A549 (cell line): Measurements from ENCODE around the gene SLC38A2. TPM values are rescaled to one million over a fixed set of nuclear protein-coding genes. Genes with fewer than 3 reads are reported as not detected.

Experiments
- ATOH8 ChIP-seq: fragments of 250-450 bp; sonication (Bioruptor Pico); IDR thresholded peaks from 2 replicates; pipeline ENCODE4 v1.5.0; 2020; ENCODE audit warnings: low read depth, mild to moderate bottlenecking, moderate library complexity
- CBX2 ChIP-seq: fragments of 200-600 bp; sonication (generic); IDR thresholded peaks from 2 replicates; pipeline ENCODE4 v1.6.1; 2016; ENCODE audit warnings: low read depth, mild to moderate bottlenecking, borderline replicate concordance
- CEBPB ChIP-seq, 2 experiments: fragments of >200 bp in 1 of 2; sonication (Bioruptor Twin) in 1 of 2; formaldehyde crosslinking in 1 of 2; IDR thresholded peaks; 2 replicates each; pipeline ENCODE4 v1.6.1; 2012 to 2016
- CHD4 ChIP-seq: fragments of 200-600 bp; sonication (generic); IDR thresholded peaks from 2 replicates; pipeline ENCODE4 v1.6.1; 2016; ENCODE audit warnings: antibody characterized with exemption, mild to moderate bottlenecking, borderline replicate concordance
- EP300 ChIP-seq, 2 experiments: fragments of >200 bp; sonication (Bioruptor Twin); formaldehyde crosslinking; IDR thresholded peaks; 2 replicates in 1 of 2; 3 replicates in 1 of 2; pipeline ENCODE4 v1.6.1; 2016 to 2017
- FOSL2 ChIP-seq, 2 experiments: fragments of 450-650 bp in 1 of 2; fragments of >200 bp in 1 of 2; sonication (Bioruptor Twin) in 1 of 2; formaldehyde crosslinking; IDR thresholded peaks; 2 replicates each; pipeline versions ENCODE4 v1.5.0 to v1.6.1; 2016 to 2020; ENCODE audit warnings: mild to moderate bottlenecking in 1 of 2, moderate library complexity in 1 of 2
- HES2 ChIP-seq: fragments of >200 bp; sonication (Bioruptor Twin); formaldehyde crosslinking; IDR thresholded peaks from 2 replicates; pipeline ENCODE4 v1.6.1; 2016
- HMGXB4 ChIP-seq: fragments of 250-450 bp; sonication (Bioruptor Pico); IDR thresholded peaks from 2 replicates; pipeline ENCODE4 v1.5.0; 2021; ENCODE audit warnings: mild to moderate bottlenecking, moderate library complexity, borderline replicate concordance
- HOXA7 ChIP-seq: fragments of 250-450 bp; sonication (Bioruptor Pico); IDR thresholded peaks from 2 replicates; pipeline ENCODE4 v1.5.0; 2020; ENCODE audit warnings: mild to moderate bottlenecking, moderate library complexity
- JUN ChIP-seq, 2 experiments: fragments of >200 bp; sonication (Bioruptor Twin); formaldehyde crosslinking; IDR thresholded peaks; 2 replicates in 1 of 2; 3 replicates in 1 of 2; pipeline ENCODE4 v1.6.1; 2016 to 2017
- MAFK ChIP-seq: fragments of 450-650 bp; IDR thresholded peaks from 2 replicates; pipeline ENCODE4 v1.6.1; 2014; ENCODE audit not compliant: partially characterized antibody
- MAZ ChIP-seq: fragments of 150-350 bp; IDR thresholded peaks from 2 replicates; pipeline ENCODE4 v1.6.1; 2014; ENCODE audit warnings: antibody characterized with exemption, low read depth, low read length, borderline replicate concordance
- NPAS2 ChIP-seq: fragments of 250-450 bp; sonication (Bioruptor Pico); IDR thresholded peaks from 2 replicates; pipeline ENCODE4 v1.8.0; 2022; ENCODE audit warnings: mild to moderate bottlenecking, moderate library complexity, borderline replicate concordance
- NR3C1 ChIP-seq: fragments of >200 bp; sonication (Bioruptor Twin); formaldehyde crosslinking; IDR thresholded peaks from 3 replicates; pipeline ENCODE4 v1.6.1; 2017
- RNF2 ChIP-seq: fragments of 200-600 bp; sonication (generic); IDR thresholded peaks from 2 replicates; pipeline ENCODE4 v1.6.1; 2016; ENCODE audit warnings: low read depth, mild to moderate bottlenecking, antibody characterized with exemption, moderate library complexity, borderline replicate concordance
- TP53 ChIP-seq: fragments of 250-450 bp; sonication (Bioruptor Pico); IDR thresholded peaks from 2 replicates; pipeline ENCODE4 v1.5.0; 2021; ENCODE audit warnings: mild to moderate bottlenecking, moderate library complexity
- ZSCAN20 ChIP-seq: fragments of 250-450 bp; sonication (Bioruptor Pico); IDR thresholded peaks from 2 replicates; pipeline ENCODE4 v1.8.0; 2022; ENCODE audit warnings: mild to moderate bottlenecking, moderate library complexity
- polyA plus RNA-seq, 4 experiments: library from polyadenylated mRNA; depleted of rRNA in 3 of 4; stranded (reverse); fragments of >200 nt; fragmentation: RNase III in 1 of 4; extraction: RNeasy Plus Mini Kit Qiagen cat#74134 plus additional on column Dnase treatment in 1 of 4; gene quantifications; 2 replicates in 3 of 4; 3 replicates in 1 of 4; pipeline ENCODE4 v1.2.3, GENCODE V29; 2011 to 2017
- TF ChIP-seq, protein P1 (sequence below): fragments of 450-650 bp; IDR thresholded peaks from 2 replicates; pipeline ENCODE4 v1.6.1; 2014; ENCODE audit warnings: antibody characterized with exemption
- TF ChIP-seq, protein P2 (sequence below): IDR thresholded peaks from 2 replicates; pipeline ENCODE4 v1.6.1; 2012
- TF ChIP-seq, protein P3 (sequence below): fragments of 200-600 bp; sonication (generic); IDR thresholded peaks from 2 replicates; pipeline ENCODE4 v1.6.1; 2016; ENCODE audit warnings: antibody characterized with exemption, mild to moderate bottlenecking, moderate library complexity

SLC38A2 gene
- polyA plus RNA-seq, 2 of the 4 experiments (the other 2 are of a cell fraction) = 187 to 519 TPM

DNA sequence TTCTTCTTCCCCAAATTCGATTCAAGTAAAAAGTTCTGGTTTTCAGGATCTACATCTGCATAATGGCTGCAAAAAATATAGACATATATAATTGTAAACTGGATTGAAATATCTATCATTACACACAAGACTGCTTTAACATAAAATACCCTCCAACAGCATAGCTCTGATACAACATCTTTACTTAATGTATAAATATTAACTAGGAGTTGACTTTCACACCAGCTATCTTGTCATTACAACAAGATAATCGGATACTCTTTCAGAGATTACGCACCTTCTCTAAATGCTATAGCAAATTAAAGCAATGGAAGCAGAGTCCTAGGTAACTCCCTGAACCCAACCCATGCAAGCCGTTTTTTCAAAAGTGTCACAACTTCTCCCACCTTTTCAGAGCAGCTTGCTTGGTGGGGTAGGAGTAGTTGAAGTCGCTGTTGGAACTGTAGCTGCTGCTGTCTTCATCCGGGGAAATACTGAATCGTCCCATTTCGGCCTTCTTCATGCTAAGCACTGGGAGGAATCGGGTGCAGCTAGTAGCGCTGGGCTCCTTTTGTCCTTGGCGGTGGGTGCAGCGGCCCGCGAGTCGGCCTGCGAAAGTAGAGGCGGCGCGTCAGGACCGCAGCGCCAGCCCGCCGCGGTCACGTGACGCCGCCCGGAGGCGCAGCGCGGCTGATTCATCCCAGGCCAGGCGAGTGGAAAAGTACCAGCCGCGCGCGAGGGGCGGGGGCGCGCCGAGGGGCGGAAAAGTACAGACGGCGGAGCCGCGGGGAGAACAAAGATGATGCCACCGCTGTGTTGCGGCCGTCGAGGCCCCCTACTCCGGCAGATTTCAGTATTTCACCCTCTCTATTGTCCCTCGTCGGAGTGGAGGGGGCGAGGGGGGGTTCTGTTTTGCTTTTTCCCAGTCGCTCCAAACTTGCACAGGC lies 1.5 kb downstream of the SLC38A2 start (continued):
- TF ChIP-seq NPAS2 (CRISPR knock-in tag) (peak; percentile 74; the same call in 1 of the 2 replicates), CEBPB (IDR thresholded peaks at IDR 0.05) (no peak), FOSL2 (IDR thresholded peaks at IDR 0.05) (peak; percentile 49; the same call in 1 of the 2 replicates), FOSL2 (CRISPR knock-in tag; IDR thresholded peaks at IDR 0.05) (peak; percentile 94), HMGXB4 (CRISPR knock-in tag) (0 out of 2 replicates have a peak, but pooled peaks have one; percentile 63), JUN (IDR thresholded peaks at IDR 0.05) (peak; percentile 22 to 93; a peak in 4 of 5 replicates), RNF2 (no peak), CBX2 (no peak), HOXA7 (CRISPR knock-in tag) (peak; percentile 74; the same call in 1 of the 2 replicates), MAZ (no peak), CHD4 (no peak), ATOH8 (CRISPR knock-in tag) (peak; percentile 63; the same call in 1 of the 2 replicates), MAFK (no peak), TP53 (CRISPR knock-in tag) (no peak), ZSCAN20 (CRISPR knock-in tag) (no peak), NR3C1 (no peak), HES2 (no peak), EP300 (IDR thresholded peaks at IDR 0.05) (peak in 1 of 2 experiments; percentile 19; a peak in 1 of 5 replicates)
- TF ChIP-seq, protein P1, sequence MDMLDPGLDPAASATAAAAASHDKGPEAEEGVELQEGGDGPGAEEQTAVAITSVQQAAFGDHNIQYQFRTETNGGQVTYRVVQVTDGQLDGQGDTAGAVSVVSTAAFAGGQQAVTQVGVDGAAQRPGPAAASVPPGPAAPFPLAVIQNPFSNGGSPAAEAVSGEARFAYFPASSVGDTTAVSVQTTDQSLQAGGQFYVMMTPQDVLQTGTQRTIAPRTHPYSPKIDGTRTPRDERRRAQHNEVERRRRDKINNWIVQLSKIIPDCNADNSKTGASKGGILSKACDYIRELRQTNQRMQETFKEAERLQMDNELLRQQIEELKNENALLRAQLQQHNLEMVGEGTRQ = peak; percentile 96
- TF ChIP-seq, protein P2, sequence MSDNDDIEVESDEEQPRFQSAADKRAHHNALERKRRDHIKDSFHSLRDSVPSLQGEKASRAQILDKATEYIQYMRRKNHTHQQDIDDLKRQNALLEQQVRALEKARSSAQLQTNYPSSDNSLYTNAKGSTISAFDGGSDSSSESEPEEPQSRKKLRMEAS = peak; percentile 79
- TF ChIP-seq, protein P3, sequence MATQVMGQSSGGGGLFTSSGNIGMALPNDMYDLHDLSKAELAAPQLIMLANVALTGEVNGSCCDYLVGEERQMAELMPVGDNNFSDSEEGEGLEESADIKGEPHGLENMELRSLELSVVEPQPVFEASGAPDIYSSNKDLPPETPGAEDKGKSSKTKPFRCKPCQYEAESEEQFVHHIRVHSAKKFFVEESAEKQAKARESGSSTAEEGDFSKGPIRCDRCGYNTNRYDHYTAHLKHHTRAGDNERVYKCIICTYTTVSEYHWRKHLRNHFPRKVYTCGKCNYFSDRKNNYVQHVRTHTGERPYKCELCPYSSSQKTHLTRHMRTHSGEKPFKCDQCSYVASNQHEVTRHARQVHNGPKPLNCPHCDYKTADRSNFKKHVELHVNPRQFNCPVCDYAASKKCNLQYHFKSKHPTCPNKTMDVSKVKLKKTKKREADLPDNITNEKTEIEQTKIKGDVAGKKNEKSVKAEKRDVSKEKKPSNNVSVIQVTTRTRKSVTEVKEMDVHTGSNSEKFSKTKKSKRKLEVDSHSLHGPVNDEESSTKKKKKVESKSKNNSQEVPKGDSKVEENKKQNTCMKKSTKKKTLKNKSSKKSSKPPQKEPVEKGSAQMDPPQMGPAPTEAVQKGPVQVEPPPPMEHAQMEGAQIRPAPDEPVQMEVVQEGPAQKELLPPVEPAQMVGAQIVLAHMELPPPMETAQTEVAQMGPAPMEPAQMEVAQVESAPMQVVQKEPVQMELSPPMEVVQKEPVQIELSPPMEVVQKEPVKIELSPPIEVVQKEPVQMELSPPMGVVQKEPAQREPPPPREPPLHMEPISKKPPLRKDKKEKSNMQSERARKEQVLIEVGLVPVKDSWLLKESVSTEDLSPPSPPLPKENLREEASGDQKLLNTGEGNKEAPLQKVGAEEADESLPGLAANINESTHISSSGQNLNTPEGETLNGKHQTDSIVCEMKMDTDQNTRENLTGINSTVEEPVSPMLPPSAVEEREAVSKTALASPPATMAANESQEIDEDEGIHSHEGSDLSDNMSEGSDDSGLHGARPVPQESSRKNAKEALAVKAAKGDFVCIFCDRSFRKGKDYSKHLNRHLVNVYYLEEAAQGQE = no peak
